Suprapubic skin (tissue), 4 donors: ENCODE data around the gene FPGS. TPM values are rescaled to one million over a fixed set of nuclear protein-coding genes. Genes with fewer than 3 reads are reported as not detected.
A peak's percentile ranks its signal among the peaks of the same experiment; 100 is the strongest.

ENCODE experiments used
- DNase-seq, 2 donors: peaks; one replicate each; pipeline ENCODE4 v3.0.0-alpha.2; 2019; ENCODE audit warnings: low spot score in 2 of 2
- H3K27ac ChIP-seq: fragments of 200-600 bp; sonication (generic); one replicate; pipeline ENCODE4 v1.5.1; 2019
- H3K27me3 ChIP-seq: fragments of 200-600 bp; sonication (generic); one replicate; pipeline ENCODE4 v1.5.1; 2019
- H3K36me3 ChIP-seq: fragments of 200-600 bp; sonication (generic); one replicate; pipeline ENCODE4 v1.5.1; 2019
- H3K4me1 ChIP-seq: fragments of 200-600 bp; sonication (generic); one replicate; pipeline ENCODE4 v1.5.1; 2019
- H3K4me3 ChIP-seq: fragments of 200-600 bp; sonication (generic); one replicate; pipeline ENCODE4 v1.5.1; 2019; ENCODE audit warnings: mild to moderate bottlenecking
- H3K9me3 ChIP-seq: fragments of 200-600 bp; sonication (generic); one replicate; pipeline ENCODE4 v1.5.1; 2019
- CTCF ChIP-seq, 2 donors: fragments of 200-600 bp in 1 of 2; fragments of 450-650 bp in 1 of 2; sonication (generic) in 1 of 2; IDR thresholded peaks; one replicate each; pipeline ENCODE4 v1.5.1; 2016 to 2019; ENCODE audit warnings: antibody characterized with exemption in 2 of 2, mild to moderate bottlenecking in 1 of 2, moderate library complexity in 1 of 2
- EP300 ChIP-seq: sonication (generic); formaldehyde crosslinking; IDR thresholded peaks from one replicate; pipeline ENCODE4 v1.6.1; 2017; ENCODE audit warnings: antibody characterized with exemption
- POLR2A ChIP-seq, 2 donors: fragments of 450-650 bp; IDR thresholded peaks; one replicate each; pipeline ENCODE4 v1.6.1; 2017; ENCODE audit warnings: antibody characterized with exemption in 2 of 2, mild to moderate bottlenecking in 2 of 2, moderate library complexity in 2 of 2
- POLR2AphosphoS5 ChIP-seq, 3 donors: sonication (generic); formaldehyde crosslinking; IDR thresholded peaks; one replicate each; pipeline ENCODE4 v1.6.1; 2017; ENCODE audit warnings: antibody characterized with exemption in 3 of 3
- WGBS: methylation state at CpG from one replicate; pipeline ENCODE4 v1.1.5; 2018; 5-methylcytosine and 5-hydroxymethylcytosine counted together
- total RNA-seq, 4 donors: library from RNA; depleted of rRNA; stranded (reverse); fragments of >200 nt; gene quantifications; one replicate each; pipeline ENCODE4 v1.1.0, GENCODE V29; 2016

FPGS gene
- total RNA-seq, 4 donors from 2014 or later, result 22.9 to 50.3 (median 28.3) TPM

GRCh38 chr9:127846443-127847177 is 43.9 kb downstream of the FPGS start:
- Histone ChIP-seq H3K27me3 (no peaks in the 10 kb centered on the region), H3K27ac (peak overlapping the region; percentile 40), H3K9me3 (no peaks in the 10 kb centered on the region), H3K4me1 (peaks cover 20% of the 10 kb centered on the region), H3K36me3 (peaks cover 12% of the 10 kb centered on the region), H3K4me3 (no peak overlapping the region)
- WGBS, result 56% methylated on average over 14 of the region's 18 CpGs
- DNase-seq, result peak in 1 of 2 donors; percentile 58
- TF ChIP-seq POLR2A (IDR thresholded peaks at IDR 0.05), result no peak
- TF ChIP-seq CTCF (IDR thresholded peaks at IDR 0.05), result no peak
- no peak for TF ChIP-seq EP300
- TF ChIP-seq POLR2AphosphoS5 (IDR thresholded peaks at IDR 0.05), result no peak

GRCh38 chr9:127847178-127847510 is 44.5 kb downstream of the FPGS start:
- peak overlapping the region; percentile 5 for H3K4me3 ChIP-seq
- H3K4me1 ChIP-seq, result peaks cover 22% of the 10 kb centered on the region
- WGBS, result 52% methylated on average over 2 of the region's 6 CpGs
- TF ChIP-seq POLR2A (IDR thresholded peaks at IDR 0.05), result no peak
- no peak for TF ChIP-seq CTCF (IDR thresholded peaks at IDR 0.05)
- no peak for TF ChIP-seq EP300
- TF ChIP-seq POLR2AphosphoS5 (IDR thresholded peaks at IDR 0.05), result no peak
- H3K9me3 ChIP-seq, result no peaks in the 10 kb centered on the region
- no peak for DNase-seq
- H3K36me3 ChIP-seq, result peaks cover 9% of the 10 kb centered on the region
- no peaks in the 10 kb centered on the region for H3K27me3 ChIP-seq
- H3K27ac ChIP-seq, result no peak overlapping the region

GRCh38 chr9:127847833-127848755 is 45.4 kb downstream of the FPGS start:
- DNase-seq, result peak in 1 of 2 donors; percentile 61
- Histone ChIP-seq H3K4me3 (peak overlapping the region; percentile 5), H3K4me1 (peaks cover 30% of the 10 kb centered on the region), H3K27ac (no peak overlapping the region), H3K36me3 (peaks cover under 1% of the 10 kb centered on the region), H3K9me3 (no peaks in the 10 kb centered on the region), H3K27me3 (no peaks in the 10 kb centered on the region)
- TF ChIP-seq CTCF (IDR thresholded peaks at IDR 0.05) (no peak), EP300 (no peak), POLR2AphosphoS5 (IDR thresholded peaks at IDR 0.05) (no peak)
- WGBS, result 79% methylated on average over 12 of the region's 12 CpGs

- H3K9me3 ChIP-seq, result no peaks in the 10 kb centered on the region
- TF ChIP-seq EP300, result no peak
- no peak for TF ChIP-seq POLR2A (IDR thresholded peaks at IDR 0.05)
- no peak for TF ChIP-seq POLR2AphosphoS5 (IDR thresholded peaks at IDR 0.05)
- no peak for TF ChIP-seq CTCF (IDR thresholded peaks at IDR 0.05)
- peak overlapping the region; percentile 58 for H3K4me3 ChIP-seq
- H3K36me3 ChIP-seq, result no peaks in the 10 kb centered on the region
- no peak overlapping the region for H3K27ac ChIP-seq
- 88% methylated on average over 10 of the region's 10 CpGs for WGBS
- H3K27me3 ChIP-seq, result no peaks in the 10 kb centered on the region
- DNase-seq, result no peak
- H3K4me1 ChIP-seq, result peaks cover 38% of the 10 kb centered on the region
Measured at GRCh38 chr9:127848756-127849504, 46.2 kb downstream of the FPGS start.
